Mucosa of descending colon (tissue), 3 donors: ENCODE data around the gene TMA16. TPM values are rescaled to one million over a fixed set of nuclear protein-coding genes. Genes with fewer than 3 reads are reported as not detected.
A peak's percentile ranks its signal among the peaks of the same experiment; 100 is the strongest.

Experiments
- ATAC-seq: fragments of 200-7000 bp; cut with Tn5 transposase; one replicate; pipeline ENCODE4 v1.9.1; 2020; ENCODE audit warnings: mild to moderate bottlenecking, moderate library complexity
- DNase-seq, 3 donors: peaks; one replicate each; pipeline ENCODE4 v3.0.0-alpha.2; 2020
- H3K36me3 ChIP-seq: fragments of 200-600 bp; one replicate; pipeline ENCODE4 v1.8.0; 2021; ENCODE audit warnings: low read depth, mild to moderate bottlenecking
- H3K4me1 ChIP-seq: fragments of 200-600 bp; one replicate; pipeline ENCODE4 v1.8.0; 2021; ENCODE audit warnings: low read depth, mild to moderate bottlenecking
- H3K4me3 ChIP-seq: fragments of 200-600 bp; one replicate; pipeline ENCODE4 v1.8.0; 2021; ENCODE audit warnings: mild to moderate bottlenecking
- H3K9me3 ChIP-seq: fragments of 200-600 bp; one replicate; pipeline ENCODE4 v1.8.0; 2021; ENCODE audit warnings: mild to moderate bottlenecking
- intact Hi-C, 2 donors: fragments of 100-400 bp; cut with DNase I in 1 of 2; cut with micrococcal nuclease in 1 of 2; formaldehyde crosslinking; loops; one replicate each; pipeline versions ENCODE4 v1.11.0 to v1.11.1; 2022; cut with DNase I, micrococcal nuclease
- total RNA-seq, 3 donors: library from RNA; stranded (reverse); fragmentation: NEBNext Ultra II Directional in 2 of 3; extraction: Animal tissue kit (Norgen Biotek cat#: 25700) in 2 of 3; gene quantifications; one replicate each; pipeline versions ENCODE4 v1.2.1 to v1.2.4, GENCODE V29; 2021 to 2023
- TF ChIP-seq, protein P1 (sequence below): fragments of 200-600 bp; IDR thresholded peaks from one replicate; pipeline ENCODE4 v1.8.0; 2022; ENCODE audit warnings: antibody characterized with exemption, mild to moderate bottlenecking
- donor health status: DM: no; HTN: no; CAD: no; lungs with moderate emphysema.
- donor health status: DM: no; HTN: no; CAD: no.
- donor health status: DM: no; HTN: yes; CAD: no.

The TMA16 gene
- total RNA-seq, 3 donors from 2014 or later, result 19.0 to 21.6 (median 19.1) TPM

DNA sequence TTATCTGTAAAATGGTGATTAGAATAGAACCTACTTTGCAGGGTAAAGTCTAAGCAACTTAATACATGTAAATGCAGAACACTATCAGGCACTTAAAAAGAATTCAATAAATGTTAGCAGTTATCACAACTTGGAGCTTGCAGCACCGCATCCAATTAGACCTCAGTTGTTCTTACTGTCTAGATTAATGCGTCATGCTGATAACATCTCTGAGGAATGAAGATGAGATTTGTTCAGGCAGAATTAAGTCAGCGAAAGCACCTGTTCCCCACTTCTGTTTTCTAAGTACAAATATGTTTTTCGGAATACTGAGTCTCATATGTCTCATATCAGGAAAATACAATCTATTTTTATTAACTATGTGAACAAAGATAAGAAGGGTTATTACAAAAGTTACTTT lies 58.7 kb downstream of the TMA16 start:
- DNase-seq (no peak), ATAC-seq (no peak)
- H3K4me3 ChIP-seq, result no peak overlapping the region
- peaks cover 3% of the 10 kb centered on the region for H3K4me1 ChIP-seq
- no peaks in the 10 kb centered on the region for H3K36me3 ChIP-seq
- H3K9me3 ChIP-seq, result no peaks in the 10 kb centered on the region
- intact Hi-C loops, result loop anchor here in 1 of 2 donors (10.0 kb wide), 1 partner anchor 1182 kb away; no protein-coding TSS in a partner anchor
- TF ChIP-seq, protein P1, sequence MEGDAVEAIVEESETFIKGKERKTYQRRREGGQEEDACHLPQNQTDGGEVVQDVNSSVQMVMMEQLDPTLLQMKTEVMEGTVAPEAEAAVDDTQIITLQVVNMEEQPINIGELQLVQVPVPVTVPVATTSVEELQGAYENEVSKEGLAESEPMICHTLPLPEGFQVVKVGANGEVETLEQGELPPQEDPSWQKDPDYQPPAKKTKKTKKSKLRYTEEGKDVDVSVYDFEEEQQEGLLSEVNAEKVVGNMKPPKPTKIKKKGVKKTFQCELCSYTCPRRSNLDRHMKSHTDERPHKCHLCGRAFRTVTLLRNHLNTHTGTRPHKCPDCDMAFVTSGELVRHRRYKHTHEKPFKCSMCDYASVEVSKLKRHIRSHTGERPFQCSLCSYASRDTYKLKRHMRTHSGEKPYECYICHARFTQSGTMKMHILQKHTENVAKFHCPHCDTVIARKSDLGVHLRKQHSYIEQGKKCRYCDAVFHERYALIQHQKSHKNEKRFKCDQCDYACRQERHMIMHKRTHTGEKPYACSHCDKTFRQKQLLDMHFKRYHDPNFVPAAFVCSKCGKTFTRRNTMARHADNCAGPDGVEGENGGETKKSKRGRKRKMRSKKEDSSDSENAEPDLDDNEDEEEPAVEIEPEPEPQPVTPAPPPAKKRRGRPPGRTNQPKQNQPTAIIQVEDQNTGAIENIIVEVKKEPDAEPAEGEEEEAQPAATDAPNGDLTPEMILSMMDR, result no peak

DNA sequence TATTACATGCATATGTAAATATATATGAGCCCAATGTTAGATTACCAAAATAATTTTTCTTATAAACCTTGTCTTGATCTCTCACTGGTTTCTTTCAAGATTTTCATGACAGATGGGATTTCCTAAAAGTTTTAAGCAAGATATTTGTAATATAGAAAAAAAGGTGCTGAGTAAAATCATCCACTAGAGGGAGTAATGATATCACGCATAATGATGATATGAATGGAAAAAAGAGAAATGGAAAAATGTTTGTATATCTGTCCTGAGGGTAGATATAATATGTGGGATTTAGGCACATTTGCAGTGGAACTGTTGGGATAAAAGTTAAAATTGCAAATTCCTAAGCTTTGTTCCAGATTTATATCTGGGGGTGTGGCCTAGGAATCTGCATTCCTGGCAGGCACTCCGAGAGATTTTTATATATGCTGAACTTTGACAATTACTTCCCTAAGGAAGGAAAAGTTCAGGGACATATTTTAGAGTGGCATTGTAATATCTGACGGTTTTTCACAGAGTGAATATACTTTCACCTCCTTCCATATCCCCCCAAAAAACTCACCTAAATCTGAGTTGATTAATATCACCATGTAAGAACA lies 60.5 kb downstream of the TMA16 start:
- no peak for DNase-seq
- Histone ChIP-seq H3K4me1 (peaks cover 3% of the 10 kb centered on the region), H3K4me3 (no peak overlapping the region), H3K36me3 (no peaks in the 10 kb centered on the region), H3K9me3 (no peaks in the 10 kb centered on the region)
- intact Hi-C loops, result loop anchor here (5.0 to 10.0 kb wide), 2 partner anchors 127 to 1180 kb away; no protein-coding TSS in a partner anchor
- ATAC-seq, result no peak
- TF ChIP-seq, protein P1, result peak; percentile 56

DNA sequence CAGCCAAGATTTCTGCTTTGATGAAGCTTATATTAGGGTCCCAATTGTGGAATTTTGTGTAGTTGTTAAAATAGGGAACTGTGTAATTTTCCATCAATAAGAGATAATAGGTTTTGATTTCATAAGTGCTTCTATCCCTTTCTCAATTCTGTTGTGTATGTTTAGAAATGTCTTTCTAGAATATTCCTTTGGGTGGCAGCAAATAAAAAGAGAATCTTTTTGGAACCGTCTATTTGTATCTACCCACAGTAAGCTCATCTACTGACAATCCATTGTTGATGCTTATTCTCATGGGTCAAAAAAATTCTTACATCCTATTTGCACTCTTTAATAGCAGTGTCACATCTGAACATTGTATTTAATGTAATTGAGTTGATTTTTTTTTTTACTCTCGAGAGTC lies 61.7 kb downstream of the TMA16 start:
- H3K36me3 ChIP-seq, result no peaks in the 10 kb centered on the region
- H3K9me3 ChIP-seq, result no peaks in the 10 kb centered on the region
- intact Hi-C loops, result loop anchor here (5.0 to 10.0 kb wide), 2 partner anchors 126 to 1179 kb away; no protein-coding TSS in a partner anchor
- H3K4me3 ChIP-seq, result no peak overlapping the region
- DNase-seq, result no peak
- H3K4me1 ChIP-seq, result no peaks in the 10 kb centered on the region
- ATAC-seq, result no peak
- TF ChIP-seq, protein P1, result no peak

DNA sequence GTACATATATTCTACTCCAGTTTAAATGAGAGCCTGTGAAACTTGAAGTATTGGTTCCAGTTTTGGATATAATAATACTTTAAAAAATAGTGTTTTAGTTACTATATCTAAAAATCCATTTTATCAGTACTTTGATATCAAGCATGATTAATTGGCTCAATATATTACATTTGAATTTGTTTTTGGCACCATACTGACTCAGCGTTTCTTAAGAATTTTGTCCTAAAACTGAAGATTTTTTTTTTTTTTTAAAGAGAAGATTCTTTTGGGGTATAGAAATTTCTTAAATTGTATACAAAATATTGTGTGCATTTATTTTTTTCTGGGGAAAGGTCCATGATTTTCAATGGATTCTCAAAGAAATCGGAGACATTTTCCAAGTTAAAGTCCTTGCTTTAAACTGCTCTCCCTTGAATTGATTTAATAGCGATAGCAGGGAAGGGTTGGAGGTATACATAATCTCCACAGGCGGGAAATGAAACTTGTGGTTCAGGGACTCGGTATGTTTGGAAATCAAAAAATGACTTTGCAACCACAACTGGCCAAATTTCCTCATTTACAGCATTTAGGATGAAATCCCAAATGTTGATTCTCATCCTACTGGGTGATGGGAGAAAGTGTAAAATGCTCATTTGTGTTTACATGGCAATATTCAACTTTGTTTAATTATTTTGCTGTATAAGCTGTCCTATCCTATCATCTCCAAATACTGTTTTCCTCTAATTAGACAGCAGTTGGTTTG lies 62.3 kb downstream of the TMA16 start:
- TF ChIP-seq, protein P1, result no peak
- Histone ChIP-seq H3K9me3 (no peaks in the 10 kb centered on the region), H3K36me3 (no peaks in the 10 kb centered on the region), H3K4me3 (no peak overlapping the region), H3K4me1 (no peaks in the 10 kb centered on the region)
- ATAC-seq (no peak), DNase-seq (no peak)
- intact Hi-C loops, result loop anchor here (5.0 to 10.0 kb wide), 2 partner anchors 125 to 1178 kb away; no protein-coding TSS in a partner anchor

DNA sequence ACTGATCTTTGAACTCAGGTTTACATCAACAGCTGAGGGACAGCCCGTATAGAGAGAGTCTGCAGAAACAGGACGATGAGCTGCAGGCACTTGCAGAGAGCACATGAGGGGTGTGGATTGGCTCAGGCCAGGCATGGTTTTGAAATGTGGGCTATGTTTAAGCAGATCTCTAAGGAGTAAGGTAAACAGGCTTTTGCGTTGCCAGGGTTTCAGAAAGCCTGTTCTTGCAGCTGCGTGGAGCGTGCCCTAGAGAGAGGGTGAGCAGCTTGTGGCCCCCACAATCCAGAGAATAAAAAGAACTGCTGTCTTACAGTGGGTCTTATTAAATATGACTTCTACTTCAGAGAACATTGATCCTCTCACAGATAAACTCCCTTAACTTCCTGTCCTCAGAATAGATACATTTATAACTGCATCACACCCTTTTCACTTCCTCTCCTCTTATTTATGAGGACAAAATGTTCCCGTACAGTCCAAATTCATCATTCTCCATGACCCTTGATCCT lies 64.1 kb downstream of the TMA16 start:
- no peak overlapping the region for H3K4me3 ChIP-seq
- no peaks in the 10 kb centered on the region for H3K9me3 ChIP-seq
- H3K36me3 ChIP-seq, result no peaks in the 10 kb centered on the region
- DNase-seq (peak in 2 of 3 donors; percentile 4 to 50), ATAC-seq (peak; percentile 83)
- TF ChIP-seq, protein P1, result no peak
- no peaks in the 10 kb centered on the region for H3K4me1 ChIP-seq
- intact Hi-C loops, result loop anchor here (5.0 to 10.0 kb wide), 2 partner anchors 124 to 1176 kb away; no protein-coding TSS in a partner anchor
